Hepatocyte (in vitro differentiated cells): ENCODE results near the gene NEK1.

ENCODE experiments used
- CTCF ChIP-seq: fragments of 200-600 bp; sonication (generic); IDR thresholded peaks from 2 replicates; pipeline ENCODE4 v1.5.1; 2016; ENCODE audit warnings: antibody characterized with exemption, mild to moderate bottlenecking; ENCODE audit not compliant: poor library complexity
- EZH2 ChIP-seq: fragments of 200-600 bp; sonication (generic); IDR thresholded peaks from 2 replicates; pipeline ENCODE4 v1.6.1; 2016; ENCODE audit warnings: antibody characterized with exemption, mild to moderate bottlenecking, borderline replicate concordance
- EZH2phosphoT487 ChIP-seq: fragments of 200-600 bp; sonication (generic); IDR thresholded peaks from one replicate; pipeline ENCODE4 v1.6.1; 2018; ENCODE audit warnings: antibody characterized with exemption, mild to moderate bottlenecking, low read depth, moderate library complexity; ENCODE audit not compliant: unreplicated experiment, severe bottlenecking

GRCh38 chr4:169404960-169405359 is 207.4 kb downstream of the NEK1 start:
- TF ChIP-seq CTCF (no peak), EZH2 (no peak), EZH2phosphoT487 (no peak)
